Vagina (tissue), 2 donors: Measurements from ENCODE around the gene HOXA9. TPM values are rescaled to one million over a fixed set of nuclear protein-coding genes. Genes with fewer than 3 reads are reported as not detected.

Source experiments
- DNase-seq, 2 donors: peaks; one replicate each; pipeline ENCODE4 v3.0.0-alpha.2; 2017; ENCODE audit errors: extremely low spot score in 2 of 2
- H3K27ac ChIP-seq: fragments of 200-600 bp; sonication (generic); one replicate; pipeline ENCODE4 v1.5.1; 2019
- H3K27me3 ChIP-seq: fragments of 200-600 bp; sonication (generic); one replicate; pipeline ENCODE4 v1.5.1; 2019
- H3K36me3 ChIP-seq, 2 donors: fragments of 200-600 bp; sonication (generic); one replicate each; pipeline ENCODE4 v1.5.1; 2017 to 2019
- H3K4me1 ChIP-seq: fragments of 200-600 bp; sonication (generic); one replicate; pipeline ENCODE4 v1.5.1; 2019
- H3K4me3 ChIP-seq, 2 donors: fragments of 200-600 bp; sonication (generic); 1 replicate in 1 of 2; 2 replicates in 1 of 2; pipeline ENCODE4 v1.5.1; 2016 to 2019
- H3K9me3 ChIP-seq: fragments of 200-600 bp; sonication (generic); one replicate; pipeline ENCODE4 v1.5.1; 2019
- POLR2A ChIP-seq, 2 donors: fragments of 450-650 bp; IDR thresholded peaks; one replicate each; pipeline ENCODE4 v1.6.1; 2017; ENCODE audit warnings: antibody characterized with exemption in 2 of 2, mild to moderate bottlenecking in 2 of 2, moderate library complexity in 2 of 2
- POLR2AphosphoS5 ChIP-seq, 2 donors: sonication (generic); formaldehyde crosslinking; IDR thresholded peaks; one replicate each; pipeline ENCODE4 v1.9.0; 2017; ENCODE audit warnings: antibody characterized with exemption in 2 of 2, mild to moderate bottlenecking in 2 of 2, low read depth in 1 of 2; ENCODE audit not compliant: insufficient read depth in 1 of 2
- intact Hi-C: fragments of 100-400 bp; cut with DNase I; formaldehyde crosslinking; loops from one replicate; pipeline ENCODE4 v1.15.1; 2023
- total RNA-seq: library from RNA; depleted of rRNA; stranded (reverse); fragments of >200 nt; gene quantifications from one replicate; pipeline ENCODE4 v1.2.3, GENCODE V29; 2016
- TF ChIP-seq, protein P1 (sequence below), 3 experiments: fragments of 450-650 bp in 2 of 3; fragments of 200-600 bp in 1 of 3; sonication (generic) in 1 of 3; IDR thresholded peaks; one replicate each; pipeline ENCODE4 v1.5.1; 2017 to 2019; ENCODE audit warnings: antibody characterized with exemption in 3 of 3, mild to moderate bottlenecking in 2 of 3, moderate library complexity in 2 of 3

Gene HOXA9
- total RNA-seq, 1 donor from 2014 or later, result 13.0 TPM

DNA sequence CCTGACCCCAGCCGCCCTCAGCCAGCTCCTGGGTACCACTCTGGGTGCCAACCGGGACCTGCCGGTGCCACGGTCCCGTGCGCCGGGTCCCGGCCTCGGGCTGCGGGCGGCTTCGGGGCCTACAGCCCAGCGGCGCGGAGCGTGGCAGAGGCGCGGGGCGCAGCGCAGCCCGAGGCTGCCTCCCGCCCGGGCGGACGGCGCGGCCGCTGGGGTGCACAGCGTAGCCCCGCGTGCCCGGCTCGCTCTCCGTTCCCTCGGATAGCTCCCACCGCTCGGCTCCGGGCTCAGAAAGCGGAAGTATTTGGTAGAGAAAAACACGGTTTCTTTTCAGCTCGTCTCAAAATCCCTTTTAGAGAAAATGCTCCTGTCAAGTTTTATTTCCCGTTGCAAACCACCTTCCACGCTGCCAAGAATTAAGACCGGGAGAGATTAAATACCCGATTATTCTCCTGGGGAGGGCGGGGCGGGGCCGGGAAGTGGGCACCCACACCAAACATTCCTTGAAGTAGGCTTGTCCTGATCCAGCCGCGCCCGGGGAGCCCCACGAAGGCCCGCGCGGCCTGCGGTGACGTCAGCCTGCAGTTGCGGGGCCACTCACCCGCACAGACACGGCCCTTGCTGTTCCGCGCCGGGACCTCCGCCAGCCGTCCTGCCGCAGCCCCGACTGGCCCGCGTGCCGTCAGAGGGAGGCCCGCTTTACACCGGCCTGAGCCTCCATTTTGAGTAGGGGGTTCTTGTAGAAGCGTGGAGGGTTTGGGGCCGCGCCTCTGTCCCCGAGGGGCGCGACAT, 27.4 kb upstream of the HOXA9 start:
- peak overlapping the region; percentile 88 to 91 for H3K4me3 ChIP-seq
- H3K9me3 ChIP-seq, result no peaks in the 10 kb centered on the region
- H3K27ac ChIP-seq, result peak overlapping the region; percentile 99
- H3K27me3 ChIP-seq, result no peaks in the 10 kb centered on the region
- peaks cover 49% of the 10 kb centered on the region for H3K4me1 ChIP-seq
- intact Hi-C loops, result loop anchor here (10.0 kb wide), 1 partner anchor 582 kb away; no protein-coding TSS in a partner anchor
- peak in 1 of 2 donors; percentile 74 for TF ChIP-seq POLR2AphosphoS5 (IDR thresholded peaks at IDR 0.05; ENCODE audit: insufficient read depth in 1 of 2, low read depth in 1 of 2)
- no peak for TF ChIP-seq POLR2A (IDR thresholded peaks at IDR 0.05)
- H3K36me3 ChIP-seq, result no peaks in the 10 kb centered on the region
- no peak for DNase-seq

DNA sequence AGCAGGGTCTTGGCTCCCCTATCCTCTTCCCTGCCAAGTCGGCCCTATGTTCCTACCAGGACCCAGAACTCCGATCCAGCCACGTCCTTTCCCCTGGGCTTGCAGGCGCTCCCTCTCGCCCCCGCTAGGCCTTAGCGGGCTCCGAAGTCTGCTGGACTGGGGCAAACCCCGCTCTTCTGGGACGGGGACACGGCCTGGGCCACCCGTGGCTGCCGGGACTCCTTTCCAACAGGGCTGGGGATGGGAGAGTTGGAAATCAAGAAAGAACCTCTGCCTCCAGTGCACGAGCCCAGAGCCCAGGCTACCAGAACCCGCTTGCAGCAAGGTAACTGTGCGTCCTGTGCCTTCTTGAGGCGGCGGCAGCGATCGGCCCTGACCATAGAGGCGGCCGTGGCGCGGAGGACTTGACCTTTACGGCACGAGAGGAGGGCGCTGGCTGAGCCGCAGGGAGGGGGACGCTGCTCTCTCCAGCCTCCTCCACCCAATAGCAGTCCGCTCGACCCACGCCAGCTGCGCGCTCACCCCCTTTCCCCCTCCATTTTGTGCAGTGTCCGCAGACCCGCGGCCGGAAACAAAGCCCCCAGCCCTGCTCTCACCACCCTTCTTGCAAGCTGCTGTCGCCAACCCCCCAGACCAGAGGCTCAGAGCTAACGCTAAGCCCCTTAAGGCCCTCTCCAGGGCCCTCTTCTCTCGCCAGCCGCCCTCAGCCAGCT, 26.7 kb upstream of the HOXA9 start:
- intact Hi-C loops, result loop anchor here (10.0 kb wide), 1 partner anchor 583 kb away; no protein-coding TSS in a partner anchor
- H3K27me3 ChIP-seq, result no peaks in the 10 kb centered on the region
- H3K27ac ChIP-seq, result peak overlapping the region; percentile 99
- TF ChIP-seq, protein P1, sequence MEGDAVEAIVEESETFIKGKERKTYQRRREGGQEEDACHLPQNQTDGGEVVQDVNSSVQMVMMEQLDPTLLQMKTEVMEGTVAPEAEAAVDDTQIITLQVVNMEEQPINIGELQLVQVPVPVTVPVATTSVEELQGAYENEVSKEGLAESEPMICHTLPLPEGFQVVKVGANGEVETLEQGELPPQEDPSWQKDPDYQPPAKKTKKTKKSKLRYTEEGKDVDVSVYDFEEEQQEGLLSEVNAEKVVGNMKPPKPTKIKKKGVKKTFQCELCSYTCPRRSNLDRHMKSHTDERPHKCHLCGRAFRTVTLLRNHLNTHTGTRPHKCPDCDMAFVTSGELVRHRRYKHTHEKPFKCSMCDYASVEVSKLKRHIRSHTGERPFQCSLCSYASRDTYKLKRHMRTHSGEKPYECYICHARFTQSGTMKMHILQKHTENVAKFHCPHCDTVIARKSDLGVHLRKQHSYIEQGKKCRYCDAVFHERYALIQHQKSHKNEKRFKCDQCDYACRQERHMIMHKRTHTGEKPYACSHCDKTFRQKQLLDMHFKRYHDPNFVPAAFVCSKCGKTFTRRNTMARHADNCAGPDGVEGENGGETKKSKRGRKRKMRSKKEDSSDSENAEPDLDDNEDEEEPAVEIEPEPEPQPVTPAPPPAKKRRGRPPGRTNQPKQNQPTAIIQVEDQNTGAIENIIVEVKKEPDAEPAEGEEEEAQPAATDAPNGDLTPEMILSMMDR (IDR thresholded peaks at IDR 0.05), result no peak
- TF ChIP-seq POLR2AphosphoS5 (IDR thresholded peaks at IDR 0.05; ENCODE audit: insufficient read depth in 1 of 2, low read depth in 1 of 2) (peak in 1 of 2 donors; percentile 76), POLR2A (IDR thresholded peaks at IDR 0.05) (peak in 1 of 2 donors; percentile 17)
- no peak for DNase-seq
- H3K4me3 ChIP-seq, result peak overlapping the region; percentile 88 to 91
- H3K9me3 ChIP-seq, result no peaks in the 10 kb centered on the region
- peaks cover 55% of the 10 kb centered on the region for H3K4me1 ChIP-seq
- no peaks in the 10 kb centered on the region for H3K36me3 ChIP-seq

DNA sequence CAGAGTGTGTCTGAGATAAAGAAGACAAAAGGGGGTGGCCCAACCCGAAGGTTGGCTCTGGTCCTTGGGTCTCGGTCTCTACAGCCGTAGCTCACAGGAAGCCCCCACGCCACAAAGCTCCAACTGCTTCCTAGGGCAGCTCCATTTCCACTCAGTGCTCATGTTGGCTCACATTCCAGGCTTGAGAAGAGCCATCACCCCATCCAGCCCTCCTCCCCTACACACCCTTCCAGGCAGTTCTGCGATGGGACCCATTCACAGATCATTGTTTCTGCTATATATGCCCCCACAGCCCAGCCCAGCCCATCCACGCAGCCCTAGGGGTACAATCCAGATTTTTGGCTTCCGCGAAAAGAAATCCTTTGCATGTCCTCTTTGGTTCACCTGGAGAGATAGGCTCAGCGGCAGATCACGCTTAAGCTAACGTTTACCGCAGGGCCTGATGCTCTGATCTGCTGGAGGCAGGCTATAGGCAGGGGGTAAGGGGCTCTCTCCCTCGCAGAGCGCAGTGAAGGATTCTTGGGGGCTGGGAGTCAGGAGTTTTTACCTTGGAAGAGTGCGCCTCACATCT, 25.9 kb upstream of the HOXA9 start:
- H3K9me3 ChIP-seq, result no peaks in the 10 kb centered on the region
- no peak for DNase-seq
- H3K27ac ChIP-seq, result peak overlapping the region; percentile 99
- H3K4me3 ChIP-seq, result peak overlapping the region; percentile 88 to 91
- TF ChIP-seq POLR2A (IDR thresholded peaks at IDR 0.05), result no peak
- no peak for TF ChIP-seq POLR2AphosphoS5 (IDR thresholded peaks at IDR 0.05; ENCODE audit: insufficient read depth in 1 of 2, low read depth in 1 of 2)
- TF ChIP-seq, protein P1 (IDR thresholded peaks at IDR 0.05), result no peak
- intact Hi-C loops, result loop anchor here (10.0 kb wide), 1 partner anchor 584 kb away; no protein-coding TSS in a partner anchor
- H3K27me3 ChIP-seq, result no peaks in the 10 kb centered on the region
- H3K4me1 ChIP-seq, result peaks cover 55% of the 10 kb centered on the region
- H3K36me3 ChIP-seq, result no peaks in the 10 kb centered on the region

DNA sequence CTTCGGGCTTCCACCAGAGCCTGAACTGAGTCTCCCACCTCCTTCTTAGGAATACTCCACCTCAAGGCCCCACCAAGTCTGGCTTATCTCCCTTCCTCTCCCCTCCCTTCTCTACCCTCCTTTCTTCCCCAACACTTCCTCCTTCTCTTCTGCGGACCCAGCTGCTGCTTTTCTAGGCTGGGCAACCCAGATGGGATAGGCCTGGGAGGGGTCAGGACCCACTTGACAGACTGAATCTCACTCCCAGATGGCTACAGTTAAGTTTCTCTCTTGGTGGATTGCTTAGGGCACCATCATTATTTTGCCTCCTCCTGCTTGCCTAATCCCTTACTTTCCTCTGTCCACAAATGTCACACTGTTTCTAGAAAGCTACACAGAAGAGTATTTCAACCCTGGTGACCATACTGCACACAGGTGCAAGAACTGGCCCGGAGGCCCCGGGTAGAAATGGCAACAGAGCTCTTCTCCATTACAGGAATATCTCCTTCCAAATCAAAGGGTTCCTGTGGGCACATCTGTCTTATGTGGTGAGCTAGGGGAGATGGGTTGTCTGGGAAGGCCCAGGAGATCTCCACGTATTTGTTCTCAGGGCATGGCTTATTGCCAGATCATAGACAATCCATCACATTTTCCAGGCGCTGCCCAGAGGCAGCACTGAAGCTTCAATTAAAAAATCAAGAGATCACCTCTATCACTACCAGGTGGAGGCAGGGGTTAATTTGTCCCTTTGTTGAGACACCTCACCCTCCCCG, 24.8 kb upstream of the HOXA9 start:
- DNase-seq, result no peak
- no peaks in the 10 kb centered on the region for H3K9me3 ChIP-seq
- intact Hi-C loops, result loop anchor here (10.0 kb wide), 1 partner anchor 585 kb away; no protein-coding TSS in a partner anchor
- peak overlapping the region; percentile 64 to 88 for H3K4me3 ChIP-seq
- peaks cover 55% of the 10 kb centered on the region for H3K4me1 ChIP-seq
- peak overlapping the region; percentile 99 for H3K27ac ChIP-seq
- H3K36me3 ChIP-seq, result no peaks in the 10 kb centered on the region
- no peaks in the 10 kb centered on the region for H3K27me3 ChIP-seq
- no peak for TF ChIP-seq POLR2AphosphoS5 (IDR thresholded peaks at IDR 0.05; ENCODE audit: insufficient read depth in 1 of 2, low read depth in 1 of 2)
- no peak for TF ChIP-seq POLR2A (IDR thresholded peaks at IDR 0.05)
- TF ChIP-seq, protein P1 (IDR thresholded peaks at IDR 0.05), result no peak
